B cell (primary cell): ENCODE measurements around the gene EVI5L.

Experiments used
- CTCF ChIP-seq: fragments of 200-600 bp; IDR thresholded peaks from one replicate; pipeline ENCODE4 v1.8.0; 2022; ENCODE audit warnings: antibody characterized with exemption, mild to moderate bottlenecking
- EZH2 ChIP-seq: IDR thresholded peaks from 2 replicates; pipeline ENCODE4 v1.6.1; 2012; ENCODE audit warnings: borderline replicate concordance, low read depth, mild to moderate bottlenecking, moderate library complexity, low read length; ENCODE audit not compliant: insufficient read depth, poor library complexity, severe bottlenecking

- no peak for TF ChIP-seq CTCF
- TF ChIP-seq EZH2, result no peak
Measured at GRCh38 chr19:7787602-7788177, 42.3 kb upstream of the EVI5L start.
